Upper lobe of left lung (tissue), 6 donors: Measurements from ENCODE around the gene SAMD8. TPM values are rescaled to one million over a fixed set of nuclear protein-coding genes. Genes with fewer than 3 reads are reported as not detected.

Experiments
- ATAC-seq, 2 donors: fragments of 200-7000 bp; cut with Tn5 transposase; one replicate each; pipeline ENCODE4 v1.9.1; 2022; ENCODE audit warnings: mild to moderate bottlenecking in 2 of 2, moderate library complexity in 2 of 2; ENCODE audit not compliant: low FRiP score in 2 of 2
- DNase-seq, 2 donors: peaks; one replicate each; pipeline ENCODE4 v3.0.0-alpha.2; 2019 to 2020
- H3K27ac ChIP-seq, 4 donors: fragments of 200-600 bp; sonication (generic); one replicate each; pipeline ENCODE4 v1.5.1; 2016 to 2019
- H3K27me3 ChIP-seq, 4 donors: fragments of 200-600 bp; sonication (generic); one replicate each; pipeline ENCODE4 v1.5.1; 2017 to 2019
- H3K36me3 ChIP-seq, 4 donors: fragments of 200-600 bp; sonication (generic); one replicate each; pipeline ENCODE4 v1.5.1; 2016 to 2019
- H3K4me1 ChIP-seq, 4 donors: fragments of 200-600 bp; sonication (generic); one replicate each; pipeline ENCODE4 v1.5.1; 2018 to 2019
- H3K4me3 ChIP-seq, 4 donors: fragments of 200-600 bp; sonication (generic); one replicate each; pipeline ENCODE4 v1.5.1; 2017 to 2019; ENCODE audit warnings: mild to moderate bottlenecking in 2 of 4, moderate library complexity in 1 of 4
- H3K9me3 ChIP-seq, 4 donors: fragments of 200-600 bp; sonication (generic); one replicate each; pipeline ENCODE4 v1.5.1; 2018 to 2019
- EP300 ChIP-seq, 4 donors: sonication (generic); formaldehyde crosslinking; IDR thresholded peaks; one replicate each; pipeline ENCODE4 v1.5.1; 2017; ENCODE audit warnings: antibody characterized with exemption in 4 of 4, control low read depth in 2 of 4
- POLR2A ChIP-seq, 4 donors: fragments of 450-650 bp; IDR thresholded peaks; one replicate each; pipeline ENCODE4 v1.5.1; 2016 to 2017; ENCODE audit warnings: antibody characterized with exemption in 4 of 4, mild to moderate bottlenecking in 2 of 4
- POLR2AphosphoS5 ChIP-seq, 2 donors: sonication (generic); formaldehyde crosslinking; IDR thresholded peaks; one replicate each; pipeline ENCODE4 v1.5.1; 2017; ENCODE audit warnings: antibody characterized with exemption in 2 of 2
- WGBS, 2 donors: methylation state at CpG; one replicate each; pipeline ENCODE4 v1.1.5; 2017 to 2018; 5-methylcytosine and 5-hydroxymethylcytosine counted together
- total RNA-seq, 6 donors: library from RNA; depleted of rRNA in 4 of 6; stranded (reverse); fragments of >200 nt in 4 of 6; gene quantifications; one replicate each; pipeline versions ENCODE4 v1.1.0 to v1.2.1, GENCODE V29; 2016 to 2021
- TF ChIP-seq, protein P1 (sequence below), 6 experiments: fragments of 450-650 bp in 4 of 6; fragments of 200-600 bp in 2 of 6; sonication (generic) in 2 of 6; IDR thresholded peaks; one replicate each; pipeline ENCODE4 v1.5.1; 2016 to 2019; ENCODE audit warnings: antibody characterized with exemption in 6 of 6
- donor health status: DM: no; HTN: no; CAD: no; lungs with moderate emphysema.
- donor health status: DM: no; HTN: yes; CAD: no; lungs with severe emphysema.

SAMD8 gene
- total RNA-seq, 6 donors from 2014 or later, result 8.4 to 36.2 (median 18.0) TPM

DNA sequence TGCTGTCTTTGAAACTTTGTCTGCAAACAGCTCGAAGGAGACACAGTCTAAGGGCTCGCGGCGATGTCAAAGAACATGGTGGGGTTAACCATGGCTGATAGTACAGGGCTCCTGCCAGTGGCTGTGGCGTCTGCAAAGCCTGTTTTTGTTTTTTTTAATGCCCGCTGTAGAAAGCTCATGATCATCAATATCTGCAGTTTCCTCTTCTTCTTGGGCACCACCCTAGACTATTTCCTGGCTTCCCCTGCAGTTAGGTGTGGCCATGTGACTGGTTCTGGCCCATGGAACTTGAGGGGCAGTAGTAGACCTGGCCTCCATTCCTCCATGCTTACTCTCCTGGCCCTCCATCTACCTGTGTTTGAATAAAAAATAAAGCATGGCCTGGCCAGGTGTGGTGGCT lies 21.8 kb upstream of the SAMD8 start:
- DNase-seq (no peak), ATAC-seq (no peak)
- TF ChIP-seq EP300 (IDR thresholded peaks at IDR 0.05), result no peak
- TF ChIP-seq, protein P1, sequence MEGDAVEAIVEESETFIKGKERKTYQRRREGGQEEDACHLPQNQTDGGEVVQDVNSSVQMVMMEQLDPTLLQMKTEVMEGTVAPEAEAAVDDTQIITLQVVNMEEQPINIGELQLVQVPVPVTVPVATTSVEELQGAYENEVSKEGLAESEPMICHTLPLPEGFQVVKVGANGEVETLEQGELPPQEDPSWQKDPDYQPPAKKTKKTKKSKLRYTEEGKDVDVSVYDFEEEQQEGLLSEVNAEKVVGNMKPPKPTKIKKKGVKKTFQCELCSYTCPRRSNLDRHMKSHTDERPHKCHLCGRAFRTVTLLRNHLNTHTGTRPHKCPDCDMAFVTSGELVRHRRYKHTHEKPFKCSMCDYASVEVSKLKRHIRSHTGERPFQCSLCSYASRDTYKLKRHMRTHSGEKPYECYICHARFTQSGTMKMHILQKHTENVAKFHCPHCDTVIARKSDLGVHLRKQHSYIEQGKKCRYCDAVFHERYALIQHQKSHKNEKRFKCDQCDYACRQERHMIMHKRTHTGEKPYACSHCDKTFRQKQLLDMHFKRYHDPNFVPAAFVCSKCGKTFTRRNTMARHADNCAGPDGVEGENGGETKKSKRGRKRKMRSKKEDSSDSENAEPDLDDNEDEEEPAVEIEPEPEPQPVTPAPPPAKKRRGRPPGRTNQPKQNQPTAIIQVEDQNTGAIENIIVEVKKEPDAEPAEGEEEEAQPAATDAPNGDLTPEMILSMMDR (IDR thresholded peaks at IDR 0.05), result no peak
- TF ChIP-seq POLR2A (IDR thresholded peaks at IDR 0.05), result no peak
- TF ChIP-seq POLR2AphosphoS5 (IDR thresholded peaks at IDR 0.05), result no peak
- no peak overlapping the region for H3K4me3 ChIP-seq
- no peaks in the 10 kb centered on the region for H3K9me3 ChIP-seq
- no peak overlapping the region for H3K27ac ChIP-seq
- no peaks in the 10 kb centered on the region for H3K27me3 ChIP-seq
- H3K36me3 ChIP-seq, result no peaks in the 10 kb centered on the region
- H3K4me1 ChIP-seq, result no peaks in the 10 kb centered on the region
- 85 to 89% methylated on average over 6 of the region's 6 CpGs for whole genome bisulfite sequencing, 2 donors

DNA sequence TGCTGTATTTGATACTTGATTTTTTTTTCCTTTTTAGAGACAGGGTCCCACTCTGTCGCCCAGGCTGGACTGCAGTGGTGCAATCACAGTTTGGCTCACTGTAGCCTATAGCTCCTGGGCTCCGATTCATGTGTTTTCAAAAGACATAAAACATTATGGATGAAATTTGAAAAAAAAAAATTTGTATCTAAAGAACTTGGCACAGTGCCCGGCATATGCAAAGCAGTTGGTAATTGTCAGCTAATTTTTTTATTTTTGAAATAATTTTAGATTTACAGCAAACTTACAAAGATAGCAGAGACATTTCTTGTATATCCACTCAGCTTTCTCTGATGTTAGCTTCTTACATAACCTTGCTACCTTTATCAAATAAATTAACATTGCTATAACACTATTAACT lies 20.3 kb upstream of the SAMD8 start:
- DNase-seq (no peak), ATAC-seq (no peak)
- H3K4me3 ChIP-seq, result no peak overlapping the region
- no peak for TF ChIP-seq POLR2AphosphoS5 (IDR thresholded peaks at IDR 0.05)
- TF ChIP-seq POLR2A (IDR thresholded peaks at IDR 0.05), result no peak
- no peak for TF ChIP-seq EP300 (IDR thresholded peaks at IDR 0.05)
- TF ChIP-seq, protein P1 (IDR thresholded peaks at IDR 0.05), result no peak
- H3K27ac ChIP-seq, result no peak overlapping the region
- 80 to 86% methylated on average over 3 of the region's 3 CpGs for WGBS, 2 donors
- no peaks in the 10 kb centered on the region for H3K9me3 ChIP-seq
- no peaks in the 10 kb centered on the region for H3K27me3 ChIP-seq
- no peaks in the 10 kb centered on the region for H3K36me3 ChIP-seq
- H3K4me1 ChIP-seq, result no peaks in the 10 kb centered on the region

DNA sequence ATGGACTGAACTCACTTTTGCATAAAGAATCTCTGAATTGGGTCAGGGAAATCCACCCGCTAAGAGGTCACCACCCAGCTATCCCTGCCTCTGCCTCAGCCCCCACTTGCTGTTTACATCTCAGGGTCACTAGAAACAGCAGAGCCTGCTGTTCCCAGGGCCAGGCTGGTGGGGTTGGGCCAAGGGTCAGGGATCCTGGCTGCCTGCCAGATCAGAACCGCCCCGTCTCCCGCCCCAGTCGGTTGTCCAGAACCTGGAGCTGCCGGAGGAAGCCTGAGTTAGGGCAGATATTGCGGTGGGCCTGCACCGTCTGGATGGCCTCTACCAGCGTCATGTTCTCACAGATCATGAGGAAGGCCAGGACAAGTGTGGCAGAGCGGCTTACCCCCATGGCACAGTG lies 17.0 kb upstream of the SAMD8 start:
- Histone ChIP-seq H3K27me3 (no peaks in the 10 kb centered on the region), H3K4me3 (no peak overlapping the region), H3K4me1 (no peaks in the 10 kb centered on the region), H3K27ac (no peak overlapping the region), H3K36me3 (no peaks in the 10 kb centered on the region), H3K9me3 (no peaks in the 10 kb centered on the region)
- peak in 1 of 2 donors; percentile 50 for DNase-seq
- WGBS, 2 donors, result 93 to 97% methylated on average over 5 to 10 of the region's 10 CpGs
- TF ChIP-seq POLR2AphosphoS5 (IDR thresholded peaks at IDR 0.05), result no peak
- TF ChIP-seq, protein P1 (IDR thresholded peaks at IDR 0.05), result no peak
- no peak for TF ChIP-seq EP300 (IDR thresholded peaks at IDR 0.05)
- TF ChIP-seq POLR2A (IDR thresholded peaks at IDR 0.05), result no peak
- ATAC-seq, result no peak

DNA sequence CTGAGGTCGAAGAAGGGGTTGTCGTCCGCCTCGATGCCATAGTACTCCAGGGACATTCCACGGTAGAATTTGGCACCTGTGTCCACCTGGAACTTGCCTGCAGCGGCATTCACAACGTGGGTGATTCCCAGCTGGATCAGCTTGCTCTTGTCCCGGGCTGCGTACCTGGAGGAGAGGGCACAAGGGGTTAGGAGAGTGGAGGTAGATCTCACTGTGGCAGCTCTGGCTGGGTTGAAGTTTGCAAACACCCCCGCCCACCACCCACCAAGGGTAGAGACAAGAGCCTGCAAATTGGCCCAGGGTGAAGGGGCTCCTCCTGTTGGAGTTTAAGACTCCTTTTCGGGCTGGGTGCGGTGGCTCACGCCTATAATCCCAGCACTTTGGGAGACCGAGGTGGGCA lies 15.8 kb upstream of the SAMD8 start:
- Histone ChIP-seq H3K9me3 (no peaks in the 10 kb centered on the region), H3K36me3 (no peaks in the 10 kb centered on the region), H3K27ac (no peak overlapping the region), H3K27me3 (no peaks in the 10 kb centered on the region), H3K4me3 (no peak overlapping the region), H3K4me1 (peaks cover 0 to 7% (median 0%) of the 10 kb centered on the region in 4 donors)
- ATAC-seq, result no peak
- 84 to 97% methylated on average over 12 to 14 of the region's 14 CpGs for WGBS, 2 donors
- no peak for DNase-seq
- TF ChIP-seq POLR2AphosphoS5 (IDR thresholded peaks at IDR 0.05) (no peak), POLR2A (IDR thresholded peaks at IDR 0.05) (no peak), EP300 (IDR thresholded peaks at IDR 0.05) (no peak)
- TF ChIP-seq, protein P1 (IDR thresholded peaks at IDR 0.05), result no peak

DNA sequence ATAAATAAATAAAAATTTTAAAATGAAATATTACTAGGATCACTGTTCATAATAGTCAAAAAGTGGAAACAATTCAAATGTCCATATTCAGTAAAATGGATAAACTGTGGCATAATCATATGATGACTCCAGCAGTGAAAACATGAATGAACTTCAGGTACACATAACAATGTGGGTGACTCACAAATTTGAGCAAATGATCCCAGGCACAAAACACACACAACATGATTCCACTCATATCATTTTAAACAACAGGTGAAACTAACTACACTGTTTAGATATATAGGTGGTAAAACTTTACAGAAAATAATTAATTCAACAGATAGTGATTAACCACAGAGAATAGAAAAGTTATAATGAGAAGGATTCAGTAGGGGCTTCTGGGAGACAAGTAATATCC lies 14.7 kb upstream of the SAMD8 start:
- H3K4me3 ChIP-seq, result no peak overlapping the region
- H3K36me3 ChIP-seq, result no peaks in the 10 kb centered on the region
- ATAC-seq, result no peak
- no peak for DNase-seq
- H3K4me1 ChIP-seq, result peaks cover 0 to 7% (median 0%) of the 10 kb centered on the region in 4 donors
- TF ChIP-seq POLR2AphosphoS5 (IDR thresholded peaks at IDR 0.05), result no peak
- no peak for TF ChIP-seq EP300 (IDR thresholded peaks at IDR 0.05)
- TF ChIP-seq POLR2A (IDR thresholded peaks at IDR 0.05), result no peak
- TF ChIP-seq, protein P1 (IDR thresholded peaks at IDR 0.05), result no peak
- no peaks in the 10 kb centered on the region for H3K27me3 ChIP-seq
- no peak overlapping the region for H3K27ac ChIP-seq
- H3K9me3 ChIP-seq, result no peaks in the 10 kb centered on the region
